ENCODE measurements around the gene HNRNPA2B1. TPM values are rescaled to one million over a fixed set of nuclear protein-coding genes. Genes with fewer than 3 reads are reported as not detected.

HNRNPA2B1 gene
- total and polyA plus RNA-seq, 7 donors, result 323 to 688 (median 482) TPM

GRCh38 chr7:26216049-26216448 is 15.5 kb upstream of the HNRNPA2B1 start:
- intact Hi-C loops (cut with DNase I), result no loop called here
- WGBS, 3 donors, result 77 to 84% (median 77%) methylated on average over 2 of the region's 2 CpGs
- no peak for ATAC-seq

GRCh38 chr7:26213807-26214515 is 13.4 kb upstream of the HNRNPA2B1 start:
- no peak overlapping the region for H3K4me3 ChIP-seq
- WGBS, 3 donors, result 84 to 86% (median 85%) methylated on average over 5 of the region's 5 CpGs
- no peaks in the 10 kb centered on the region for H3K27me3 ChIP-seq (ENCODE audit: insufficient read depth in 3 of 3, low read length in 2 of 3)
- H3K9me3 ChIP-seq, result no peaks in the 10 kb centered on the region
- H3K4me1 ChIP-seq, result no peaks in the 10 kb centered on the region
- TF ChIP-seq, protein P1, sequence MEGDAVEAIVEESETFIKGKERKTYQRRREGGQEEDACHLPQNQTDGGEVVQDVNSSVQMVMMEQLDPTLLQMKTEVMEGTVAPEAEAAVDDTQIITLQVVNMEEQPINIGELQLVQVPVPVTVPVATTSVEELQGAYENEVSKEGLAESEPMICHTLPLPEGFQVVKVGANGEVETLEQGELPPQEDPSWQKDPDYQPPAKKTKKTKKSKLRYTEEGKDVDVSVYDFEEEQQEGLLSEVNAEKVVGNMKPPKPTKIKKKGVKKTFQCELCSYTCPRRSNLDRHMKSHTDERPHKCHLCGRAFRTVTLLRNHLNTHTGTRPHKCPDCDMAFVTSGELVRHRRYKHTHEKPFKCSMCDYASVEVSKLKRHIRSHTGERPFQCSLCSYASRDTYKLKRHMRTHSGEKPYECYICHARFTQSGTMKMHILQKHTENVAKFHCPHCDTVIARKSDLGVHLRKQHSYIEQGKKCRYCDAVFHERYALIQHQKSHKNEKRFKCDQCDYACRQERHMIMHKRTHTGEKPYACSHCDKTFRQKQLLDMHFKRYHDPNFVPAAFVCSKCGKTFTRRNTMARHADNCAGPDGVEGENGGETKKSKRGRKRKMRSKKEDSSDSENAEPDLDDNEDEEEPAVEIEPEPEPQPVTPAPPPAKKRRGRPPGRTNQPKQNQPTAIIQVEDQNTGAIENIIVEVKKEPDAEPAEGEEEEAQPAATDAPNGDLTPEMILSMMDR (IDR thresholded peaks at IDR 0.05), result no peak
- DNase-seq (no peak), ATAC-seq (no peak)
- H3K27ac ChIP-seq, result no peak overlapping the region
- peaks cover 5 to 44% of the 10 kb centered on the region in 2 donors for H3K36me3 ChIP-seq (ENCODE audit: insufficient read depth in 1 of 2, low read depth in 1 of 2)
- intact Hi-C loops (cut with DNase I), result no loop called here

More at GRCh38 chr7:26216049-26216448, 15.5 kb upstream of the HNRNPA2B1 start:
- DNase-seq, result no peak
- peaks cover 0 to 24% of the 10 kb centered on the region in 2 donors for H3K36me3 ChIP-seq (ENCODE audit: insufficient read depth in 1 of 2, low read depth in 1 of 2)
- H3K4me1 ChIP-seq, result no peaks in the 10 kb centered on the region
- H3K4me3 ChIP-seq, result no peak overlapping the region
- H3K9me3 ChIP-seq, result no peaks in the 10 kb centered on the region
- peaks cover 0 to 2% (median 0%) of the 10 kb centered on the region in 3 donors for H3K27me3 ChIP-seq (ENCODE audit: insufficient read depth in 3 of 3, low read length in 2 of 3)
- TF ChIP-seq, protein P1 (IDR thresholded peaks at IDR 0.05), result no peak
- no peak overlapping the region for H3K27ac ChIP-seq

DNA sequence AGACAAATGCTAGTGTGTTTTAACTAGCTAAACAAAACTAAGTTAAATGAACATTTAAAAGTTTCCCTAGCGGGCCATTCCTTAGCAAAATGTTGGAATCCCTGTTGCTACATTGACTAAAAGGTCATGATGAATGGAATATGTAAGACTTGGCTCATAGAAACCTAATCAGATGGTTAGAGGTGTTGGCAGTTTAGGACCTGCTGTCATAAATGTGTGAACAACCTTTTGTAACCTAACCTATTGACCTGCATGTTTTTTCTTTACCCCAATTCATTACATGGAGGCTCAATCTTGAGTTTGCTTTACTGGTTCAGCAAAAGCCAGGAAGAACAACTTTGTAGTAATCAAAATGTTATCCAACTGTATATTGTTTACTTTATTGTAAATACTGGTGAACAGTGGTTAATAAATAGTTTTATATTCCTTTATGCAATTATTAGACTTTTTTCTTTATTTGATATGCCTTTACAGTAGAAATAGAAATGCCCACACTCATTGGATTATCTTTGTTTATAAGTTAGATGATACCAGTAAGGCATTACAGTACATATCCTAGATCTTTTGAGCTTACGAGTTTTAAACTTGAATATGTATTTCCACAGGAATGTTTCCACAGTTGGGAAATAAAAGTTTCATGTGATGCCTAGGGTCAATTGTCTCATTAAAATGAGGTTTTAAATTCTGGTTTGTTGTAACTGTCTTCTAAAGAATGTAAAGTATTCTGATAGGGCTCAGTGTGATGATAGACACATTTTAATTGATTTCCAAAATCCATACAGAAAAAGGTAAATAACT is 12.6 kb upstream of the HNRNPA2B1 start:
- 88 to 92% (median 91%) methylated on average over 2 of the region's 2 CpGs for WGBS, 3 donors
- DNase-seq, result no peak
- no peak for ATAC-seq
- Histone ChIP-seq H3K27ac (no peak overlapping the region), H3K4me3 (no peak overlapping the region), H3K27me3 (ENCODE audit: insufficient read depth in 3 of 3, low read length in 2 of 3) (no peaks in the 10 kb centered on the region), H3K4me1 (no peaks in the 10 kb centered on the region), H3K36me3 (ENCODE audit: insufficient read depth in 1 of 2, low read depth in 1 of 2) (peaks cover 8 to 53% of the 10 kb centered on the region in 2 donors), H3K9me3 (no peaks in the 10 kb centered on the region)
- intact Hi-C loops (cut with DNase I), result no loop called here
- TF ChIP-seq, protein P1 (IDR thresholded peaks at IDR 0.05), result no peak

GRCh38 chr7:26208040-26208439 is 7.5 kb upstream of the HNRNPA2B1 start:
- no peak for ATAC-seq
- intact Hi-C loops (cut with DNase I), result loop anchor here in 1 of 2 donors (10.0 kb wide), 2 partner anchors 313 to 957 kb away; partner anchors contain the start of gene HOXA9
- H3K9me3 ChIP-seq, result no peaks in the 10 kb centered on the region
- 74 to 86% (median 75%) methylated on average over 5 of the region's 5 CpGs for WGBS, 3 donors
- no peaks in the 10 kb centered on the region for H3K27me3 ChIP-seq (ENCODE audit: insufficient read depth in 3 of 3, low read length in 2 of 3)
- H3K4me3 ChIP-seq, result no peak overlapping the region
- H3K27ac ChIP-seq, result no peak overlapping the region
- H3K36me3 ChIP-seq (ENCODE audit: insufficient read depth in 1 of 2, low read depth in 1 of 2), result peaks cover 11 to 79% of the 10 kb centered on the region in 2 donors
- peaks cover 13% of the 10 kb centered on the region for H3K4me1 ChIP-seq
- DNase-seq, result no peak
- TF ChIP-seq, protein P1 (IDR thresholded peaks at IDR 0.05), result no peak

Measured in psoas muscle (tissue), 8 donors.